ENCODE measurements around the gene TEPSIN. TPM values are rescaled to one million over a fixed set of nuclear protein-coding genes. Genes with fewer than 3 reads are reported as not detected.

TEPSIN gene
- total RNA-seq, 2 experiments from 2014 or later, result 21.7 to 25.9 TPM

- H3K27me3 Mint-ChIP-seq (ENCODE audit: low read depth), result no peaks in the 10 kb centered on the region
- H3K4me1 Mint-ChIP-seq (ENCODE audit: low read depth), result no peaks in the 10 kb centered on the region
- CTCF ChIA-PET, result no interaction called here
- intact Hi-C loops (cut with micrococcal nuclease), result no loop called here
- no peak overlapping the region for H3K4me3 Mint-ChIP-seq
- H3K36me3 Mint-ChIP-seq (ENCODE audit: low read depth), result no peaks in the 10 kb centered on the region
- no peak for DNase-seq
- no peaks in the 10 kb centered on the region for H3K9me3 Mint-ChIP-seq
- no peak overlapping the region for H3K27ac Mint-ChIP-seq
Measured at GRCh38 chr17:81194225-81194760, 44.6 kb downstream of the TEPSIN start.

DNA sequence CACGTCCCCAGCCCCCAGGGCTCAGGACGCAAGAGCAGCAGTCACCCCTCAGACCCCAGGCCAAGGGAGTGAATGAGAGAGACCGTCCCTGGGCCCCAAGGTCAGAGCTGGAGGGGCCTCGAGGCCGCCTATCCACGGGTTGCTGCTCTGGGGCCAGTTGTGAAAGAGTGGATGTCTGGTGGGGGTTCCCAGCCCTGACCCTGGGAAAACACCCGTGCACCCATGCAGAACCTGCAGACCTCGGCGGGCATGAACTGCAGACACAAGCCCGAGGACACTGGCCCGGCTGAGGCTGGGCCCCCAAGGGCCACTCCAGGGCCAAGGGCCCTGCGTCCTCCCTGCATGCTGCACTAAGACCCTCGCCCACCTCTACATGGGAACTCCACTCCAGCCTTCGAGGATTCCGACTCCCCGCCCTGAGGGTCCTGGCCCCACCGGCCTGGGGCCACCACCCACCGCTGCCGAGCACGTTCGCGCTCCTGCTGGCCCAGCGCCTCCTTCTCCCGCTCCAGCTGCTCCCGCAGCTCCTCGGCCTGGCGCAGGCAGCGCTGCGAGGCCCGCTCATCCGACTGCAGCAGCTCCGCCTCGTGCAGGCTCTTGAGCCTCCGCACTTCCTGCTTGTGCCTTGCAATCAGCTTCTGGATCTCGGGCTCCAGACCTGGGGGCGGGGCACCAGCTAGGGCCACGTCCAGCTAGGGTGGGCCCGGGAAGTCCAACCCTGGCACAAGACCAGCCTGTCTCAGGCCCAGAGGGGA lies 45.2 kb downstream of the TEPSIN start:
- H3K9me3 Mint-ChIP-seq, result no peaks in the 10 kb centered on the region
- intact Hi-C loops (cut with micrococcal nuclease), result no loop called here
- H3K4me3 Mint-ChIP-seq, result no peak overlapping the region
- H3K27ac Mint-ChIP-seq, result no peak overlapping the region
- no peaks in the 10 kb centered on the region for H3K4me1 Mint-ChIP-seq (ENCODE audit: low read depth)
- H3K36me3 Mint-ChIP-seq (ENCODE audit: low read depth), result no peaks in the 10 kb centered on the region
- CTCF ChIA-PET, result no interaction called here
- no peak for DNase-seq
- H3K27me3 Mint-ChIP-seq (ENCODE audit: low read depth), result no peaks in the 10 kb centered on the region

- H3K27ac Mint-ChIP-seq, result no peak overlapping the region
- no peak overlapping the region for H3K4me3 Mint-ChIP-seq
- DNase-seq, result no peak
- no peaks in the 10 kb centered on the region for H3K27me3 Mint-ChIP-seq (ENCODE audit: low read depth)
- CTCF ChIA-PET, result no interaction called here
- H3K36me3 Mint-ChIP-seq (ENCODE audit: low read depth), result no peaks in the 10 kb centered on the region
- no peaks in the 10 kb centered on the region for H3K4me1 Mint-ChIP-seq (ENCODE audit: low read depth)
- intact Hi-C loops (cut with micrococcal nuclease), result no loop called here
- H3K9me3 Mint-ChIP-seq, result no peaks in the 10 kb centered on the region
Measured at GRCh38 chr17:81193051-81193410, 45.8 kb downstream of the TEPSIN start.

- H3K36me3 Mint-ChIP-seq (ENCODE audit: low read depth), result no peaks in the 10 kb centered on the region
- H3K4me1 Mint-ChIP-seq (ENCODE audit: low read depth), result no peaks in the 10 kb centered on the region
- CTCF ChIA-PET, result no interaction called here
- DNase-seq, result no peak
- H3K27ac Mint-ChIP-seq, result no peak overlapping the region
- no peak overlapping the region for H3K4me3 Mint-ChIP-seq
- intact Hi-C loops (cut with micrococcal nuclease), result no loop called here
- no peaks in the 10 kb centered on the region for H3K27me3 Mint-ChIP-seq (ENCODE audit: low read depth)
- no peaks in the 10 kb centered on the region for H3K9me3 Mint-ChIP-seq
Measured at GRCh38 chr17:81192386-81193050, 46.3 kb downstream of the TEPSIN start.

GRCh38 chr17:81191646-81192045 lies 47.2 kb downstream of the TEPSIN start:
- H3K4me3 Mint-ChIP-seq, result no peak overlapping the region

GRCh38 chr17:81191116-81191515 lies 47.7 kb downstream of the TEPSIN start:
- intact Hi-C loops (cut with micrococcal nuclease), result no loop called here
- Mint-ChIP-seq H3K4me3 (no peak overlapping the region), H3K36me3 (ENCODE audit: low read depth) (no peaks in the 10 kb centered on the region), H3K4me1 (ENCODE audit: low read depth) (no peaks in the 10 kb centered on the region), H3K27ac (no peak overlapping the region), H3K9me3 (no peaks in the 10 kb centered on the region), H3K27me3 (ENCODE audit: low read depth) (no peaks in the 10 kb centered on the region)
- DNase-seq, result no peak
- CTCF ChIA-PET, result no interaction called here

More at GRCh38 chr17:81191646-81192045, 47.2 kb downstream of the TEPSIN start:
- Mint-ChIP-seq H3K9me3 (no peaks in the 10 kb centered on the region), H3K4me1 (ENCODE audit: low read depth) (no peaks in the 10 kb centered on the region), H3K27me3 (ENCODE audit: low read depth) (no peaks in the 10 kb centered on the region), H3K36me3 (ENCODE audit: low read depth) (no peaks in the 10 kb centered on the region), H3K27ac (no peak overlapping the region)
- intact Hi-C loops (cut with micrococcal nuclease), result no loop called here
- CTCF ChIA-PET, result no interaction called here
- DNase-seq, result no peak

DNA sequence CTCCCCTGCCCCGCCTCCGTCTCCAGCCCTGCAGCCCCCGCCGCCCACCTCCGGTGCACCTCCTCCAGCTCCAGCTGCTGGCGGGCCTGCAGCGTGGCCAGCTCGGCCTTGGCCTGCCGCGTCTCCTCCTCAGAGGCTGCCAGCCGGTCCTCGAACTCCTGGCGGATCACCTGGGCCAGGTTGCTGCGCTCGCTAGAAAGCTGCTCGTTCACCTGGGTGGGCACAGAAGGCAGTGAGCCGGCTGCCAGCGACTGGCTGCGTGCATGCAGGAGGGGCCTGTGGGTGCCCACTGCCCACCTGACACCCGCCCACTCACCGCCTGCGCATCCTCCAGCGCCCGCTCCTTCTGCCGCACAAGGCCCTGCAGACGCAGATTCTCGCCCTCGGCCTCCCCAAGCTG lies 48.3 kb downstream of the TEPSIN start:
- H3K27me3 Mint-ChIP-seq (ENCODE audit: low read depth), result no peaks in the 10 kb centered on the region
- CTCF ChIA-PET, result no interaction called here
- H3K27ac Mint-ChIP-seq, result no peak overlapping the region
- no peaks in the 10 kb centered on the region for H3K36me3 Mint-ChIP-seq (ENCODE audit: low read depth)
- no peaks in the 10 kb centered on the region for H3K4me1 Mint-ChIP-seq (ENCODE audit: low read depth)
- H3K9me3 Mint-ChIP-seq, result no peaks in the 10 kb centered on the region
- no peak overlapping the region for H3K4me3 Mint-ChIP-seq
- intact Hi-C loops (cut with micrococcal nuclease), result no loop called here
- DNase-seq, result no peak

- Mint-ChIP-seq H3K4me1 (ENCODE audit: low read depth) (no peaks in the 10 kb centered on the region), H3K36me3 (ENCODE audit: low read depth) (no peaks in the 10 kb centered on the region), H3K27me3 (ENCODE audit: low read depth) (no peaks in the 10 kb centered on the region), H3K4me3 (no peak overlapping the region), H3K9me3 (no peaks in the 10 kb centered on the region), H3K27ac (no peak overlapping the region)
- CTCF ChIA-PET, result interaction anchor here (0.8 kb wide), 1 partner anchor 45 kb away, joined by 3 read pairs; no protein-coding TSS in a partner anchor
- DNase-seq, result no peak
- intact Hi-C loops (cut with micrococcal nuclease), result no loop called here
Measured at GRCh38 chr17:81189670-81190530, 49.0 kb downstream of the TEPSIN start.

DNA sequence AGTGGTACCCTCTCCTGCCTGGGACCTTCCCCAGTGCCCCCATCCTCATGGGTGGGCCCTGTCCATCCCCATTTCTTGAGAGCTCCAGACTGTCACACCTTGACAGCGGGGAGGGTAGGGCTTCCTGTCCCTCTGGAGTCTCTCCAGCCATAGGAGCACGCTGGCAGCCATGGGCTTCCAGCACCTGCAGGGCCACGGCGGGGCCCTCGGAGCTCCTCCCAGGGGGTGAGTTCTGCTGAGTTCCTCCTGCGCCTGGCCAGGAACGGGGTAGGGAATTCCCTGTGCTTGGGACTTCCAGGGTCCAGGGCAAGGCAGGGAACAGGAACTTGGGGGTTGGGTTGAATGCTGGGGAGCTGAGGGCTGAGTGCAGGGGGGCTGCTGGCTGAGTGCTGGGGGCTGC lies 49.8 kb downstream of the TEPSIN start:
- Mint-ChIP-seq H3K27ac (no peak overlapping the region), H3K4me1 (ENCODE audit: low read depth) (no peaks in the 10 kb centered on the region), H3K9me3 (no peaks in the 10 kb centered on the region), H3K4me3 (no peak overlapping the region), H3K27me3 (ENCODE audit: low read depth) (peaks cover 3% of the 10 kb centered on the region), H3K36me3 (ENCODE audit: low read depth) (no peaks in the 10 kb centered on the region)
- CTCF ChIA-PET, result interaction anchor here (0.7 to 0.9 kb wide), 2 partner anchors 55 to 166 kb away, joined by 3 to 4 read pairs; no protein-coding TSS in a partner anchor
- no peak for DNase-seq
- intact Hi-C loops (cut with micrococcal nuclease), result no loop called here

- CTCF ChIA-PET, result interaction anchor here (0.9 kb wide), 1 partner anchor 165 kb away, joined by 4 read pairs; no protein-coding TSS in a partner anchor
- peaks cover 4% of the 10 kb centered on the region for H3K27me3 Mint-ChIP-seq (ENCODE audit: low read depth)
- intact Hi-C loops (cut with micrococcal nuclease), result no loop called here
- H3K4me3 Mint-ChIP-seq, result no peak overlapping the region
- no peaks in the 10 kb centered on the region for H3K36me3 Mint-ChIP-seq (ENCODE audit: low read depth)
- no peak for DNase-seq
- no peak overlapping the region for H3K27ac Mint-ChIP-seq
- no peaks in the 10 kb centered on the region for H3K9me3 Mint-ChIP-seq
- no peaks in the 10 kb centered on the region for H3K4me1 Mint-ChIP-seq (ENCODE audit: low read depth)
Measured at GRCh38 chr17:81188491-81188840, 50.4 kb downstream of the TEPSIN start.

DNA sequence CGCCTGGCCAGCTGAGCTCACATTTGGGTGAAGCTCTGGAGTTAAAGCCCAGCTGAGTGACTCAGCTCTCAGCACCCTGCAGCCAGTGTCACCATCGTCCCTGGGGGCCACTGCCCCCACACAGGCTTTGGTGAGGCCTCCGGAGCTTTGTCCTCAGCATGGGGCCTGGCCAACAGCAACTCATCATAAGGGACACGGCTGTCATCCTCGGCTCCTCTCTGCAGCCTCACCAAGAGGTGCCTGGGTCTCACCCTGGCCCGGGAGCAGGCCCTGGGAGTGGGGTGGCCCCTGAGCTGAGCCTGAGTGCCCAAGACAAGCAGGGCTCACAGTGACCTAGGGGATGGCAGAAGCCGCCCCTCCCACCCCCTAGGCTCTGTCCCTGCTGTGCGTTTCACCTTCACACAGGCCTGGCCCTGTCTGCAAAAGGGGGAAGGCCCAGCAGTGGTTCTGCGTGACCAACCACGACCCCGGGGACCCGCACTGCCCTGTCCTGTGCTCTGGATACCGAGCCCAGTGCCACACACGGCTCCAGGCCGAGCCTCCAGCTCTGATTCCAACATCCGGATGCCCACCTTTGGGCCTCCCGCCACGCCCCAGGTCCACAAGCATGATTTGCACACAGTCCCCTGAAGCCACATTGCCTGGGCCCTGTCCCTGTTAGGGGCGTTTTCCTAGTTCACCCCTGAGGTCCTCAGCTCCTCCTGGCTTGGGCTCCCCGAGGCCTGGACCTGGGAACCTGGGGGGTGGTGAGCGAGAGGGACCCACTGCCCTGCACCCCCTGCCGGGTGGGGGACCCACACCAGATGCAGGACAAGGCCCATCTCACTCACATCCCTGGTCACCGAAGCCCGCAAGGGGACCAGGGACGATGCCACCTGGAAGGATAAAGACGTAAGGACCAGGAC lies 51.0 kb downstream of the TEPSIN start:
- CTCF ChIA-PET, result no interaction called here
- no peaks in the 10 kb centered on the region for H3K4me1 Mint-ChIP-seq (ENCODE audit: low read depth)
- intact Hi-C loops (cut with micrococcal nuclease), result no loop called here
- H3K27me3 Mint-ChIP-seq (ENCODE audit: low read depth), result peaks cover 4% of the 10 kb centered on the region
- no peak for DNase-seq
- no peak overlapping the region for H3K4me3 Mint-ChIP-seq
- H3K27ac Mint-ChIP-seq, result no peak overlapping the region
- H3K36me3 Mint-ChIP-seq (ENCODE audit: low read depth), result no peaks in the 10 kb centered on the region
- H3K9me3 Mint-ChIP-seq, result no peaks in the 10 kb centered on the region

- CTCF ChIA-PET, result no interaction called here
- H3K27ac Mint-ChIP-seq, result no peak overlapping the region
- H3K9me3 Mint-ChIP-seq, result no peaks in the 10 kb centered on the region
- no peaks in the 10 kb centered on the region for H3K4me1 Mint-ChIP-seq (ENCODE audit: low read depth)
- H3K27me3 Mint-ChIP-seq (ENCODE audit: low read depth), result peaks cover 4% of the 10 kb centered on the region
- no peaks in the 10 kb centered on the region for H3K36me3 Mint-ChIP-seq (ENCODE audit: low read depth)
- intact Hi-C loops (cut with micrococcal nuclease), result no loop called here
- H3K4me3 Mint-ChIP-seq, result no peak overlapping the region
- DNase-seq, result no peak
Measured at GRCh38 chr17:81187120-81187519, 51.7 kb downstream of the TEPSIN start.
